HepG2 (cell line): ENCODE results near the gene USP34.
A peak's percentile ranks its signal among the peaks of the same experiment; 100 is the strongest.

Experiments
- DR1 ChIP-seq: sonication (generic); formaldehyde crosslinking; IDR thresholded peaks from 2 replicates; pipeline ENCODE4 v1.8.0; 2021; ENCODE audit warnings: mild to moderate bottlenecking, missing genetic modification reagents, inconsistent platforms
- GATAD1 ChIP-seq: IDR thresholded peaks from 2 replicates; pipeline ENCODE4 v1.6.1; 2016; ENCODE audit warnings: missing genetic modification reagents, missing compliant biosample characterization
- NBN ChIP-seq: fragments of 450-650 bp; conservative IDR thresholded peaks from 2 replicates; pipeline ENCODE4 v1.6.1; 2017
- POLR2AphosphoS5 ChIP-seq: IDR thresholded peaks from 2 replicates; pipeline ENCODE4 v1.6.1; 2012; ENCODE audit warnings: low read depth, low read length
- SP140L ChIP-seq: sonication (generic); formaldehyde crosslinking; IDR thresholded peaks from 2 replicates; pipeline ENCODE4 v1.4.0; 2020; ENCODE audit warnings: missing genetic modification reagents, borderline replicate concordance
- TBP ChIP-seq: sonication (generic); formaldehyde crosslinking; IDR thresholded peaks from 2 replicates; pipeline ENCODE4 v1.5.0; 2020; ENCODE audit warnings: missing genetic modification reagents
- ZBTB1 ChIP-seq: sonication (generic); formaldehyde crosslinking; IDR thresholded peaks from 2 replicates; pipeline ENCODE4 v1.4.0; 2020; ENCODE audit warnings: missing genetic modification reagents, borderline replicate concordance
- ZNF343 ChIP-seq: sonication (generic); formaldehyde crosslinking; IDR thresholded peaks from 2 replicates; pipeline ENCODE4 v1.4.0; 2020; ENCODE audit warnings: mild to moderate bottlenecking, missing genetic modification reagents
- ZNF629 ChIP-seq: sonication (generic); formaldehyde crosslinking; conservative IDR thresholded peaks from 2 replicates; pipeline ENCODE4 v1.5.0; 2020; ENCODE audit warnings: missing genetic modification reagents
- TF ChIP-seq, protein P1 (sequence below): IDR thresholded peaks from 2 replicates; pipeline ENCODE4 v1.6.1; 2016
- TF ChIP-seq, protein P2 (sequence below): conservative IDR thresholded peaks from 2 replicates; pipeline ENCODE4 v1.6.1; 2018; ENCODE audit warnings: missing genetic modification reagents
- TF ChIP-seq, protein P3 (sequence below): sonication (generic); formaldehyde crosslinking; IDR thresholded peaks from 2 replicates; pipeline ENCODE4 v1.5.0; 2020; ENCODE audit warnings: mild to moderate bottlenecking, missing genetic modification reagents, moderate library complexity

DNA sequence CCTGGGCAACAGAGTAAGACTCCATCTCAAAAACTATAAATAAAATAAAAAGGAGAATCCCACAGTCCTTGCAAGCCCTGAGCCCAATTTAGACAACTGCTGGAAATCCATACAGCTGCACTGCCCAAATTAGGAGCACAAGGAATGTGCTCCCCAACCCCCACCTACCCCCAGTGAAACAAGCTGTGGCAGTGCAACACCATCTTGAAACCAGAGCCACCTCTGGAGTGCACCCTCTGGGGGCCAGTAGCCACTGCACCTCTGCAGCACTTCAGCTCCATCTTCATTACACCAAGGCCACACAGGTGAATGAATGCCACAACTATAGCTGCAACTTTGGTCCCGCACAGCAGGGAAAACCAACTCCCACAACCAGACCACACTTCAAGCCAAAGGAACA is 37.3 kb downstream of the USP34 start:
- TF ChIP-seq GATAD1 (CRISPR knock-in tag) (no peak), NBN (no peak), ZNF343 (CRISPR knock-in tag) (no peak), DR1 (CRISPR knock-in tag) (no peak), TBP (CRISPR knock-in tag) (no peak), SP140L (no peak), ZBTB1 (CRISPR knock-in tag) (no peak), POLR2AphosphoS5 (no peak), ZNF629 (CRISPR knock-in tag) (no peak)
- TF ChIP-seq, protein P1, sequence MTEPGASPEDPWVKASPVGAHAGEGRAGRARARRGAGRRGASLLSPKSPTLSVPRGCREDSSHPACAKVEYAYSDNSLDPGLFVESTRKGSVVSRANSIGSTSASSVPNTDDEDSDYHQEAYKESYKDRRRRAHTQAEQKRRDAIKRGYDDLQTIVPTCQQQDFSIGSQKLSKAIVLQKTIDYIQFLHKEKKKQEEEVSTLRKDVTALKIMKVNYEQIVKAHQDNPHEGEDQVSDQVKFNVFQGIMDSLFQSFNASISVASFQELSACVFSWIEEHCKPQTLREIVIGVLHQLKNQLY (CRISPR knock-in tag), result no peak
- TF ChIP-seq, protein P2, sequence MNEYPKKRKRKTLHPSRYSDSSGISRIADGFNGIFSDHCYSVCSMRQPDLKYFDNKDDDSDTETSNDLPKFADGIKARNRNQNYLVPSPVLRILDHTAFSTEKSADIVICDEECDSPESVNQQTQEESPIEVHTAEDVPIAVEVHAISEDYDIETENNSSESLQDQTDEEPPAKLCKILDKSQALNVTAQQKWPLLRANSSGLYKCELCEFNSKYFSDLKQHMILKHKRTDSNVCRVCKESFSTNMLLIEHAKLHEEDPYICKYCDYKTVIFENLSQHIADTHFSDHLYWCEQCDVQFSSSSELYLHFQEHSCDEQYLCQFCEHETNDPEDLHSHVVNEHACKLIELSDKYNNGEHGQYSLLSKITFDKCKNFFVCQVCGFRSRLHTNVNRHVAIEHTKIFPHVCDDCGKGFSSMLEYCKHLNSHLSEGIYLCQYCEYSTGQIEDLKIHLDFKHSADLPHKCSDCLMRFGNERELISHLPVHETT (CRISPR knock-in tag), result no peak
- TF ChIP-seq, protein P3, sequence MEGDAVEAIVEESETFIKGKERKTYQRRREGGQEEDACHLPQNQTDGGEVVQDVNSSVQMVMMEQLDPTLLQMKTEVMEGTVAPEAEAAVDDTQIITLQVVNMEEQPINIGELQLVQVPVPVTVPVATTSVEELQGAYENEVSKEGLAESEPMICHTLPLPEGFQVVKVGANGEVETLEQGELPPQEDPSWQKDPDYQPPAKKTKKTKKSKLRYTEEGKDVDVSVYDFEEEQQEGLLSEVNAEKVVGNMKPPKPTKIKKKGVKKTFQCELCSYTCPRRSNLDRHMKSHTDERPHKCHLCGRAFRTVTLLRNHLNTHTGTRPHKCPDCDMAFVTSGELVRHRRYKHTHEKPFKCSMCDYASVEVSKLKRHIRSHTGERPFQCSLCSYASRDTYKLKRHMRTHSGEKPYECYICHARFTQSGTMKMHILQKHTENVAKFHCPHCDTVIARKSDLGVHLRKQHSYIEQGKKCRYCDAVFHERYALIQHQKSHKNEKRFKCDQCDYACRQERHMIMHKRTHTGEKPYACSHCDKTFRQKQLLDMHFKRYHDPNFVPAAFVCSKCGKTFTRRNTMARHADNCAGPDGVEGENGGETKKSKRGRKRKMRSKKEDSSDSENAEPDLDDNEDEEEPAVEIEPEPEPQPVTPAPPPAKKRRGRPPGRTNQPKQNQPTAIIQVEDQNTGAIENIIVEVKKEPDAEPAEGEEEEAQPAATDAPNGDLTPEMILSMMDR, result 0 out of 2 replicates have a peak, but pooled peaks have one; percentile 12
